ENCODE measurements around the gene S100A3. TPM values are rescaled to one million over a fixed set of nuclear protein-coding genes. Genes with fewer than 3 reads are reported as not detected.

Gene S100A3
- total RNA-seq, 1 experiment from 2014 or later: 90.0 TPM

DNA sequence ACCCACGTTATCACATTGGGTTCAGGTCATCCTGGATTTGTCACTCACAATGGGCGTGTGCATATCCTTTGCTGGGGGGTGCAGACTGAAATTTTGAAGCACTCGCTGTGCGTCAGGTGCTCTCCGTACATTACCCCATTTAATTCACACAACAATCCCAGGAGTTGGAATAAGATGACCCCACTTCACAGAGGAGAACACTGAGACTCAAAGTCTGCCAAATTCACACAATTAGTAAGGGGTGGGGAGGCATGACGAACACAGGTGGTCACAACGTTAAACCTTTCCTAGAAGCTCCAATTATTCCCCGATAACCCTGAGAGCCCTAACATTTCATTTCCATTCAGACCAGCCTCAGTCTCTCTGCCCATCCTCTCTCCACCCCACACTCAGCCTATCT is 20.4 kb upstream of the S100A3 start:
- Mint-ChIP-seq H3K27ac (ENCODE audit: low read depth, unreplicated experiment) (no peak overlapping the region), H3K27me3 (ENCODE audit: insufficient read depth, unreplicated experiment) (no peaks in the 10 kb centered on the region), H3K4me3 (ENCODE audit: unreplicated experiment) (no peak overlapping the region), H3K9me3 (ENCODE audit: unreplicated experiment) (no peaks in the 10 kb centered on the region), H3K36me3 (ENCODE audit: insufficient read depth, unreplicated experiment) (no peaks in the 10 kb centered on the region), H3K4me1 (ENCODE audit: insufficient read depth, unreplicated experiment) (peaks cover 52% of the 10 kb centered on the region)
- intact Hi-C loops (cut with micrococcal nuclease): no loop called here
- BruUV-seq (replicated peaks): no TSS peak
- ChIA-PET CTCF (interaction anchor here (0.6 to 7.5 kb wide), 14 partner anchors 9 to 327 kb away, joined by 3 to 379 read pairs (median 10); partner anchors contain the start of genes ILF2, S100A14, S100A16 and S100A5), POLR2A (interaction anchor here (1.2 to 7.1 kb wide), 11 partner anchors 8 to 65 kb away, joined by 3 to 476 read pairs (median 41); partner anchors contain the start of genes CHTOP, S100A1, S100A13 and S100A14)
- DNase-seq (ENCODE audit: unreplicated experiment): no peak
- TF ChIP-seq CTCF (IDR thresholded peaks at IDR 0.05; ENCODE audit: unreplicated experiment): no peak

GRCh38 chr1:153568367-153569099 is 19.5 kb upstream of the S100A3 start:
- no TSS peak for BruUV-seq (replicated peaks)
- Mint-ChIP-seq H3K4me1 (ENCODE audit: insufficient read depth, unreplicated experiment) (peaks cover 57% of the 10 kb centered on the region), H3K27me3 (ENCODE audit: insufficient read depth, unreplicated experiment) (no peaks in the 10 kb centered on the region), H3K4me3 (ENCODE audit: unreplicated experiment) (peak overlapping the region; percentile 42), H3K27ac (ENCODE audit: low read depth, unreplicated experiment) (peak overlapping the region; percentile 92), H3K36me3 (ENCODE audit: insufficient read depth, unreplicated experiment) (peaks cover 7% of the 10 kb centered on the region), H3K9me3 (ENCODE audit: unreplicated experiment) (no peaks in the 10 kb centered on the region)
- TF ChIP-seq CTCF (IDR thresholded peaks at IDR 0.05; ENCODE audit: unreplicated experiment): peak; percentile 100
- intact Hi-C loops (cut with micrococcal nuclease): loop anchor here (1.0 kb wide), 5 partner anchors 35 to 216 kb away; partner anchors contain the start of gene SNAPIN
- DNase-seq (ENCODE audit: unreplicated experiment): peak; percentile 98
- ChIA-PET CTCF (interaction anchor here (0.6 to 7.5 kb wide), 38 partner anchors 8 to 219 kb away, joined by 3 to 379 read pairs (median 4); partner anchors contain the start of genes CHTOP, S100A1, S100A13 and S100A14), POLR2A (interaction anchor here (0.5 to 7.1 kb wide), 29 partner anchors 9 to 1581 kb away, joined by 3 to 476 read pairs (median 7); partner anchors contain the start of genes CHTOP, GATAD2B, S100A1 and S100A12)

DNA sequence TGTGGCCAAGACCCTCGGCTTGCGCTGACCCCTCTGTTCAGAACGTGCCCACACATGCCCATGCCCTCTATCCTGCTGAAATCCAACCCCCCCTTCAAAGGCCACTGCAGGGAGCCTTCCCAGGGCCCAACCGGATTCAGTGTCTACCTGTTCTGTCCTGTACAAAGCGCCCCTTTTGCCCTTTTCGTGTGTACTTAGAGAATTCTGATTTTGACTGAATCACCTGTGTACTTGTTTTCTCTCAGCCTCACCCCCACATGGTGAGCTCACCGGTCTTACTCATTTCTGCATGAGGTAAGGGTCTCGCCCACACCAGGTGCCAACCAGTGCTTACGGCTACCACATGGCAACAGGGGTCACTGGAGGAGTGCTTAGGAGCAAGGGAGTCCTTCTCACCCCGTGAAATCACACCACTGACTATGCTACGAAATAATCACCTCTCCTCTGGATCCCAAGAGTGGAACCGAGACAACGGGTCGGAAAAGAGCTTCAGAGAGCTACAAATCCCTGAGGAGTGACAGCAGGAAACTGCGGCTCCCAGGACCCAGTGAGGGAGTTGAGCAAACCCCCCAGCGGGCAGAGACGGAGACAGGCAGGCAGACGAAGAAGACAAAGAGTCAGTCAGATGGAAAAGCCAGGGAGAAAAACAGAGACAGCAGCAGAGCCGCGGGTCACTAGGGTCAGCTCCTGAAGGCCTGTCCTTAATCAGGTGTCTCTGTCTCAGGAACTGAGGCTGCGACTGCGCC is 18.7 kb upstream of the S100A3 start:
- intact Hi-C loops (cut with micrococcal nuclease): loop anchor here (1.0 kb wide), 5 partner anchors 34 to 215 kb away; partner anchors contain the start of gene SNAPIN
- Mint-ChIP-seq H3K4me3 (ENCODE audit: unreplicated experiment) (peak overlapping the region; percentile 42), H3K27ac (ENCODE audit: low read depth, unreplicated experiment) (peak overlapping the region; percentile 92), H3K4me1 (ENCODE audit: insufficient read depth, unreplicated experiment) (peaks cover 58% of the 10 kb centered on the region), H3K27me3 (ENCODE audit: insufficient read depth, unreplicated experiment) (no peaks in the 10 kb centered on the region), H3K9me3 (ENCODE audit: unreplicated experiment) (no peaks in the 10 kb centered on the region), H3K36me3 (ENCODE audit: insufficient read depth, unreplicated experiment) (peaks cover 15% of the 10 kb centered on the region)
- DNase-seq (ENCODE audit: unreplicated experiment): peak; percentile 95
- POLR2A ChIA-PET: interaction anchor here (0.5 to 7.1 kb wide), 30 partner anchors 8 to 1580 kb away, joined by 3 to 476 read pairs (median 6); partner anchors contain the start of genes CHTOP, GATAD2B, S100A1 and S100A12
- TF ChIP-seq CTCF (IDR thresholded peaks at IDR 0.05; ENCODE audit: unreplicated experiment): no peak
- CTCF ChIA-PET: interaction anchor here (0.6 to 7.5 kb wide), 40 partner anchors 8 to 218 kb away, joined by 3 to 379 read pairs (median 4); partner anchors contain the start of genes CHTOP, S100A1, S100A13 and S100A14
- BruUV-seq (replicated peaks): TSS peak; percentile 61

All from MCF 10A (cell line).